Tibial artery (tissue), 4 donors: ENCODE results near the gene ALKBH7.

Experiments used
- DNase-seq, 2 donors: peaks; one replicate each; pipeline ENCODE4 v3.0.0-alpha.2; 2019
- H3K27ac ChIP-seq, 2 donors: fragments of 200-600 bp; sonication (generic) in 1 of 2; 1 replicate in 1 of 2; 2 replicates in 1 of 2; pipeline ENCODE4 v1.5.1; 2018 to 2019; ENCODE audit warnings: mild to moderate bottlenecking in 1 of 2
- H3K27me3 ChIP-seq, 2 donors: fragments of 200-600 bp; sonication (generic) in 1 of 2; one replicate each; pipeline versions ENCODE4 v1.5.1 to v1.6.0; 2016 to 2019
- H3K36me3 ChIP-seq, 3 donors: fragments of 200-600 bp; sonication (generic) in 2 of 3; one replicate each; pipeline ENCODE4 v1.5.1; 2016 to 2019; ENCODE audit warnings: mild to moderate bottlenecking in 2 of 3
- H3K4me1 ChIP-seq, 4 donors: fragments of 200-600 bp; sonication (generic) in 2 of 4; 1 replicate in 3 of 4; 2 replicates in 1 of 4; pipeline ENCODE4 v1.5.1; 2016 to 2019
- H3K4me3 ChIP-seq, 2 donors: fragments of 200-600 bp; sonication (generic) in 1 of 2; 1 replicate in 1 of 2; 2 replicates in 1 of 2; pipeline ENCODE4 v1.5.1; 2018 to 2019; ENCODE audit warnings: mild to moderate bottlenecking in 2 of 2
- H3K9me3 ChIP-seq, 3 donors: fragments of 200-600 bp; sonication (generic) in 1 of 3; one replicate each; pipeline ENCODE4 v1.5.1; 2016 to 2019
- intact Hi-C: fragments of 100-400 bp; cut with DNase I; formaldehyde crosslinking; loops from one replicate; pipeline ENCODE4 v1.15.0; 2023; ENCODE audit warnings: low total_unique reads
- TF ChIP-seq, protein P1 (sequence below), 2 experiments: fragments of 200-600 bp in 1 of 2; fragments of 450-650 bp in 1 of 2; IDR thresholded peaks; one replicate each; pipeline ENCODE4 v1.5.1; 2017 to 2019; ENCODE audit warnings: antibody characterized with exemption in 2 of 2, mild to moderate bottlenecking in 1 of 2, moderate library complexity in 1 of 2

ALKBH7 gene

DNA sequence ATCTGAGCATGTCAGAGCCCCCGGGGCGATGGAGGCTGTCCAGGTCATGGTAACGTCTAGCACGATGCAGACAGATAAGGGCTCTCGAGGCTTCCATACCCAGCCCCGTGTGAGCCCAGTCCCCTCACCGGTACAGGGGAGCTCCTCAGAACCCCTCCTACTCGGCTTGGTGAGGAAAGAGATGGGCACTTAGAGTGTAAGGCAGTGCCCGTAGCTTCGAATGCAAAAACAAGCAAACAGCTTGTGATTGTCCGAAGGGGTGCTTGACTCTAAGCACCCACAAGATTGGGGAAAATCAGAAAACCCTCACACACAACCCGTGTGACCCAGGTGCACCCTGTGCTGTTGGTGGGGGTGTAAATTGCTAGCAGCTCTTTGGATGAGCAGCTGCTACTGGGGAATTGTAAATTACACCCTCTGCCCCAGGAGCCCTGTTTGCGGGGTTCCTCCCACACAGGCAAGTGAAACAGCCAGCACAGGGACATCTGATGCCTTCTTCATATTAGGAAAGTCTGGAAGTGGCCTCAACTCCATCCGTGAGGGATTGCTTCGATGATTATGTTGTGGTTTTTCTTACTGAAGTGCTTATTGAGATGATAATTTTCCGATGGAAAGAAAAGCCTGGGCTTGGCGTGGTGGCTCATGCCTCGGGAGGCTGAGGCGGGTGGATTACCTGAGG lies 4.1 kb downstream of the ALKBH7 start:
- Histone ChIP-seq H3K27me3 (no peaks in the 10 kb centered on the region), H3K4me3 (no peak overlapping the region), H3K27ac (peak overlapping the region; percentile 8 to 25), H3K4me1 (peaks cover 0 to 32% (median 25%) of the 10 kb centered on the region in 4 donors), H3K9me3 (peaks cover 0 to 7% (median 0%) of the 10 kb centered on the region in 3 donors), H3K36me3 (peaks cover 24 to 50% (median 30%) of the 10 kb centered on the region in 3 donors)
- intact Hi-C loops, result loop anchor here (10.0 kb wide), 1 partner anchor 358 kb away; the partner anchor contains the start of genes GPR108 and TRIP10
- no peak for DNase-seq
- TF ChIP-seq, protein P1, sequence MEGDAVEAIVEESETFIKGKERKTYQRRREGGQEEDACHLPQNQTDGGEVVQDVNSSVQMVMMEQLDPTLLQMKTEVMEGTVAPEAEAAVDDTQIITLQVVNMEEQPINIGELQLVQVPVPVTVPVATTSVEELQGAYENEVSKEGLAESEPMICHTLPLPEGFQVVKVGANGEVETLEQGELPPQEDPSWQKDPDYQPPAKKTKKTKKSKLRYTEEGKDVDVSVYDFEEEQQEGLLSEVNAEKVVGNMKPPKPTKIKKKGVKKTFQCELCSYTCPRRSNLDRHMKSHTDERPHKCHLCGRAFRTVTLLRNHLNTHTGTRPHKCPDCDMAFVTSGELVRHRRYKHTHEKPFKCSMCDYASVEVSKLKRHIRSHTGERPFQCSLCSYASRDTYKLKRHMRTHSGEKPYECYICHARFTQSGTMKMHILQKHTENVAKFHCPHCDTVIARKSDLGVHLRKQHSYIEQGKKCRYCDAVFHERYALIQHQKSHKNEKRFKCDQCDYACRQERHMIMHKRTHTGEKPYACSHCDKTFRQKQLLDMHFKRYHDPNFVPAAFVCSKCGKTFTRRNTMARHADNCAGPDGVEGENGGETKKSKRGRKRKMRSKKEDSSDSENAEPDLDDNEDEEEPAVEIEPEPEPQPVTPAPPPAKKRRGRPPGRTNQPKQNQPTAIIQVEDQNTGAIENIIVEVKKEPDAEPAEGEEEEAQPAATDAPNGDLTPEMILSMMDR (IDR thresholded peaks at IDR 0.05), result no peak

DNA sequence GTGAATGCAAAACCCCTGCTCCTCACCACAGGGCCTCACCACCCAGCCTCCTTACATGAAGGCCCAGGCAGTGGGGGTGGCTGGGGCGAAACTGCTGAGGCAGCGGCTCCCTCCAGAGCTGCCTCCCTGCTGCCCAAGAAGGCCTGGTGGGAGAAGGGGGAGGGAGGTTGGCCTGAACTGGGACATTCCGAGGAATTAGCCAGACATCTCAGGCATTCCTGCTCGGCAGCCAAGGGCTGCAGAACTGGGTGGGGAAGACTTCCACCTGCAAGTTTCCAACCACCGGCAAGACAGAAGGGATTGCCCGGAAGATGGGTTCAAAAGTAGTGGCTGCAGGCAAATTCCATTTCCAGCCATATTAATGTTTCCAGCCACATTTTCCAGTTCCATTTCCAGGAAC lies 5.4 kb downstream of the ALKBH7 start:
- TF ChIP-seq, protein P1 (IDR thresholded peaks at IDR 0.05), result no peak
- Histone ChIP-seq H3K36me3 (peaks cover 37 to 63% (median 41%) of the 10 kb centered on the region in 3 donors), H3K27me3 (no peaks in the 10 kb centered on the region), H3K27ac (peak overlapping the region; percentile 4 to 49), H3K4me3 (no peak overlapping the region), H3K9me3 (peaks cover 0 to 7% (median 0%) of the 10 kb centered on the region in 3 donors), H3K4me1 (peaks cover 0 to 28% (median 22%) of the 10 kb centered on the region in 4 donors)
- no peak for DNase-seq
- intact Hi-C loops, result loop anchor here (10.0 kb wide), 1 partner anchor 357 kb away; the partner anchor contains the start of genes GPR108 and TRIP10

DNA sequence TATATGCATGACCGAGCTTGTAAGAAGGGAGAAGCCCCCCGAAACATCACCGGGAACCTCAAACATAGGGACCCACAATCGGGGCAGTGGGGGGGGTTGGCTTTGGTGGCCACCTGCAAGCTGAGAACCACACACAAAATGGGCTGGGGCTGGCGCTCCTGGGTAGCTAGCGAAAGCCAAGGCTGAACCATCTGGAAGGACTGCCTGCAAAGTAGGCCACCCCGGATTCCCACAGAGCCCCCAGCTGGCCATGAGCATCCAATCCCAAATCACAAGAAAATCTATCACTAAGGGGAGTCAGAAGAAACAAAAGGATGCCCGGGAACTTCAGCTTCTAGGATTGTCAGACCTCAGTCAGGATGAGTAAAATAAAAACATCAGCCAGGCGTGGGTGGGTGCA lies 5.9 kb downstream of the ALKBH7 start:
- no peaks in the 10 kb centered on the region for H3K27me3 ChIP-seq
- H3K9me3 ChIP-seq, result peaks cover 0 to 7% (median 0%) of the 10 kb centered on the region in 3 donors
- H3K36me3 ChIP-seq, result peaks cover 41 to 68% (median 46%) of the 10 kb centered on the region in 3 donors
- no peak overlapping the region for H3K4me3 ChIP-seq
- TF ChIP-seq, protein P1 (IDR thresholded peaks at IDR 0.05), result no peak
- DNase-seq, result no peak
- intact Hi-C loops, result loop anchor here (10.0 kb wide), 1 partner anchor 356 kb away; the partner anchor contains the start of genes GPR108 and TRIP10
- H3K4me1 ChIP-seq, result peaks cover 0 to 26% (median 21%) of the 10 kb centered on the region in 4 donors
- H3K27ac ChIP-seq, result peak overlapping the region in 1 of 2 donors; percentile 49

DNA sequence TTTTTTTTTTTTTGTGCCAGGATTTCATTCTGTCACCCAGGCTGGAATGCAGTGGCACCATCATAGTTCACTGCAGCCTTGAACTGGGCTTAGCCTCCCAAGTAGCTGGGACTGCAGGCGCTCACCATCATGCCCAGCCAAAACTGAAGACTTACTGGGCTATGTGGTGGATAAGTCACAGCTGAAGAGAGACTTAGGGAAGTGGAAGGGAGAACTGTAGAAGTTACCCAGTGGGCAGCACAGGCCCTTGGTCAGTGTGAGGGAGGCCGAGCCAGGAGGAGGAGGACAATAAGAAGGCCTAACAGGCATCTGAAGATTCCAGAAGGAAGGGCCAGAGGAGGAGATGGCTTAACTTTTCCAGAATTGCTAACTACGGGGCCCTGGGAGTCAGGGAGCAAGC lies 7.2 kb downstream of the ALKBH7 start:
- Histone ChIP-seq H3K4me3 (no peak overlapping the region), H3K27ac (no peak overlapping the region), H3K27me3 (no peaks in the 10 kb centered on the region), H3K9me3 (peaks cover 0 to 7% (median 0%) of the 10 kb centered on the region in 3 donors), H3K4me1 (peaks cover 0 to 17% (median 12%) of the 10 kb centered on the region in 4 donors), H3K36me3 (peaks cover 54 to 74% (median 56%) of the 10 kb centered on the region in 3 donors)
- intact Hi-C loops, result loop anchor here (10.0 kb wide), 1 partner anchor 355 kb away; the partner anchor contains the start of genes GPR108 and TRIP10
- TF ChIP-seq, protein P1 (IDR thresholded peaks at IDR 0.05), result no peak
- no peak for DNase-seq

DNA sequence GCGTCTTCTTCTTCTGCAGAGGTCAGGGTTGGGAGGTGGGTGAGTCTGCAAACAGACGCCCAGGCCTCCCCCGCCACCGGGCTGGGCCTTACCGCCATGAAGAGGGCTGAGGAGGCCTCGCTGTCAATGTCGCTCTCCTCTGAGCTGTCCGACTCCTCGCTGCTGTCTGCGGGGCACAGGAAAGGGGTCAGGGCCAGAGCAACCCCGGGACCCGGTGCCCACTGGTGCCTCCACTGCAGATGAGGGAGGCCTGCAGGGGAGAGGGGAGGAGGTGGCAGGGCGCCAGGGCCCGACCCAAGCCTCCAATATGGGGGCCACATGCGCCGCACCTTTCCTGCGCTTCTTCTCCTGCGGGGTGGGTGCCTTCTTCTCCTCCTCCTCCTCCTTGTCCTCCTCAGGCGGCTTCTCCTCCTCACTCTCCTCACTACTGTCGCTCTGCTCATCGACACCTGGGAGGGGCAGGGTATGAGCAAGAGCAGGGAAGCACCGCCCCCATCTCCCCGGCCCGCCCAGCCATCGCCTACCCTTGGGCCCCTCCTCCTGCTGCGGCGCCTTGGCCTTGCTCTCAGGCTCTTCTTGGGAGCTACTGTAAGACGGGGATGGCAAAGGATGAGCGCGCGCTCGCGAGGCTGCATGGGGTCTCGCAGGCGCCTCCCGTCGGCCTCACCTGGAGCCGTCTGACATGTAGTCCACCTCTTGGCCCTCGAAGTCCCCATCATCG lies 8.6 kb downstream of the ALKBH7 start:
- H3K27me3 ChIP-seq, result no peaks in the 10 kb centered on the region
- H3K36me3 ChIP-seq, result peaks cover 62 to 76% (median 66%) of the 10 kb centered on the region in 3 donors
- no peak overlapping the region for H3K27ac ChIP-seq
- DNase-seq, result no peak
- TF ChIP-seq, protein P1 (IDR thresholded peaks at IDR 0.05), result no peak
- peaks cover 0 to 13% (median 11%) of the 10 kb centered on the region in 4 donors for H3K4me1 ChIP-seq
- H3K9me3 ChIP-seq, result peaks cover 0 to 7% (median 0%) of the 10 kb centered on the region in 3 donors
- no peak overlapping the region for H3K4me3 ChIP-seq
- intact Hi-C loops, result no loop called here
